ENCODE measurements around the gene ANKRD34A.
"Not testable (repeated sequence)": the region's sequence is repeated elsewhere in the genome, so short reads cannot be mapped to it uniquely, and the experiment has no call there.

Gene ANKRD34A

DNA sequence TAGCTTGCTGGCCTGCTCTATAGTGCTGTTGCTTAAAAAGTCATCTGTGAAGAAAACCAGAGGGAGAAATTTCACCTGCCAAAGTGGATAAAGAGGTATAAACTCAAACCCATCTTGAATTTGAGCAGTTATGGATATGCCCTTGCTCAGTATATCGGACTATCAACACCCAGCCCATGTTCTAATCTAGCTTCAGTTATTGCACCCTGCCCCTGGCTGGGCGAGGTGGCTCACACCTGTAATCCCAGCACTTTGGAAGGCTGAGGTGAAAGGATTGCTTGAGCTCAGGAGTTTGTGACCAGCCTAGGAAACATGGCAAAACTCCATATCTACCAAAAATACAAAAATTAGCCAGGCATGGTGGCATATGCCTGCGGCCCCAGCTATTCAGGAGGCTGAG is 19.8 kb downstream of the ANKRD34A start:
- TF ChIP-seq, protein P1, sequence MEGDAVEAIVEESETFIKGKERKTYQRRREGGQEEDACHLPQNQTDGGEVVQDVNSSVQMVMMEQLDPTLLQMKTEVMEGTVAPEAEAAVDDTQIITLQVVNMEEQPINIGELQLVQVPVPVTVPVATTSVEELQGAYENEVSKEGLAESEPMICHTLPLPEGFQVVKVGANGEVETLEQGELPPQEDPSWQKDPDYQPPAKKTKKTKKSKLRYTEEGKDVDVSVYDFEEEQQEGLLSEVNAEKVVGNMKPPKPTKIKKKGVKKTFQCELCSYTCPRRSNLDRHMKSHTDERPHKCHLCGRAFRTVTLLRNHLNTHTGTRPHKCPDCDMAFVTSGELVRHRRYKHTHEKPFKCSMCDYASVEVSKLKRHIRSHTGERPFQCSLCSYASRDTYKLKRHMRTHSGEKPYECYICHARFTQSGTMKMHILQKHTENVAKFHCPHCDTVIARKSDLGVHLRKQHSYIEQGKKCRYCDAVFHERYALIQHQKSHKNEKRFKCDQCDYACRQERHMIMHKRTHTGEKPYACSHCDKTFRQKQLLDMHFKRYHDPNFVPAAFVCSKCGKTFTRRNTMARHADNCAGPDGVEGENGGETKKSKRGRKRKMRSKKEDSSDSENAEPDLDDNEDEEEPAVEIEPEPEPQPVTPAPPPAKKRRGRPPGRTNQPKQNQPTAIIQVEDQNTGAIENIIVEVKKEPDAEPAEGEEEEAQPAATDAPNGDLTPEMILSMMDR (IDR thresholded peaks at IDR 0.05; ENCODE audit: insufficient read depth, missing control alignments), result no peak
- no peak for DNase-seq (ENCODE audit: insufficient read length, low spot score)
- FAIRE-seq, result no peak

DNA sequence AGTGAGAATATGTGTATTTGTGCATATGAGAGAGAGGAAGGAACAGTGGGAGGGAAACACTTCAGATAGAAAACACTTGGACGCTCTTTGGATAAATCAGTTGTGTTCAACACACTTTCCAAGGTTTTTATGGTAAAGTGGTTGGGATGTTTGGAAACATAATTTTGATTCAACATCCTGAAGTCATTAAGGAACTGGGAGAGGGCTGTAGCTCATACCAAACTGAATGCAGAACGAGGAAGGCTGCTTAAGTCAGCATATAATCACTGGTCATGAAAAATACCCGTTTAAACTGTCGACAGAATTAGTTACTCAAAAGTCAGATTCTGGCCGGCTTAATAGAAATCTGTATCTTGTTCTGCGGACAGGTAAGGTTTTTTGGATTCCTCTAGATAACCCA is 21.5 kb downstream of the ANKRD34A start:
- no peak for DNase-seq (ENCODE audit: insufficient read length, low spot score)
- no peak for FAIRE-seq
- TF ChIP-seq, protein P1 (IDR thresholded peaks at IDR 0.05; ENCODE audit: insufficient read depth, missing control alignments), result no peak

DNA sequence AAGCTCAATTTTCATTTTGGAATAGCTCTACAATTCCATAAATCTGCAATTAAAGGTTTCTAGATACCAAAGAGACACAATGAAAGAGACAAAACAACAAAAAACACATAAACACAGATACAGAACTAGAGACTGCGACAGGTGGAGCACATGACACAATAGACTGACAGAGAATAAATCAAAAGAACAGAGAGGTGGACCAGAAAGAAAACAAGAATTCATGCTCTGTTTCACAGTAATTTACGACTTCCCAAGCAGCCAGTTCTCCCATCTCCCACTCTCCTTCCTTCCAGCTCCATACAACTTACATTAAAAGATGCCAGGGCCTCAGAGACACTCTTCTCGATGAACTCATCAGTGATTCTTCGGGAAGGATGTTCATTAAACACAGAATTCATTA is 22.0 kb downstream of the ANKRD34A start:
- TF ChIP-seq, protein P1 (IDR thresholded peaks at IDR 0.05; ENCODE audit: insufficient read depth, missing control alignments), result no peak
- DNase-seq (ENCODE audit: insufficient read length, low spot score) (no peak), FAIRE-seq (no peak)

DNA sequence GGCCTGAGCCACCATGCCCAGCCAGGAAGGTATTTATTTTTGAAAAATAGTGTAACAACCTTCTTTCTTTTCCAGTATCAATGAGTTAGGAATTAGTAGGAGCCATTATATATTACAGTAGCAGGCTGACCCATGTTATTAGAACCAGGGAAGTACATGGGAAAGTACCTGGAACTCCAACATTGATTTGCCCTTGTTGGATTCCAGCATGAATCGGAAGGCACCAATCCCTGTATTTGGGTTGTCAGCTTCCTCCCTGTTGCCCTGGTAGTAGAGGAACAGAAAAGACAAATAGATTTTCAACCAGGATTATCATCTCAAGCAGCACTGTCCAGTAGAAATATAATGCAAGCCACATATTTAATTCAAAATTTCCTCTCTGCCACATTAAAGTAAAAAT is 26.9 kb downstream of the ANKRD34A start:
- DNase-seq (ENCODE audit: insufficient read length, low spot score), result no peak
- FAIRE-seq, result no peak
- TF ChIP-seq, protein P1 (IDR thresholded peaks at IDR 0.05; ENCODE audit: insufficient read depth, missing control alignments), result no peak

DNA sequence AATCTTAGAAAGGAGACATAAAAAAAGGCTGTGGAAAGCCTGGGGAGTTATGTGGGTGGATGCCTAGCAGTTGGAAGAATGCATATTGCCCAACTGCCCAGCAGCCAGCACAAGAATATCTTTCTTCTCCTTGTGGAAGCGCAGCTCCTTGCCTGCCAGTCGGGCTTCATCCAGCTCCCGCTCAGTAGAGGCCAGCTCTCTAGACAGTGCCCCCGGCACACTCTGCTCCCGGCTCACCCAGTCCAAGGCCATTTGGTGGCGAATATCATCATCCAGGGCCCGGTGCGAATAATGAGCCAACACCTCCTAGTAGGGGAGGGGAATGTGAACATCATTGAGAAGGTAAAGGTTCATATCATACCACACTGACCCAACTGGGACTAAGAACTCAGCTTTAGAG is 28.1 kb downstream of the ANKRD34A start:
- DNase-seq (ENCODE audit: insufficient read length, low spot score), result no peak
- no peak for FAIRE-seq
- TF ChIP-seq, protein P1 (IDR thresholded peaks at IDR 0.05; ENCODE audit: insufficient read depth, missing control alignments), result no peak

DNA sequence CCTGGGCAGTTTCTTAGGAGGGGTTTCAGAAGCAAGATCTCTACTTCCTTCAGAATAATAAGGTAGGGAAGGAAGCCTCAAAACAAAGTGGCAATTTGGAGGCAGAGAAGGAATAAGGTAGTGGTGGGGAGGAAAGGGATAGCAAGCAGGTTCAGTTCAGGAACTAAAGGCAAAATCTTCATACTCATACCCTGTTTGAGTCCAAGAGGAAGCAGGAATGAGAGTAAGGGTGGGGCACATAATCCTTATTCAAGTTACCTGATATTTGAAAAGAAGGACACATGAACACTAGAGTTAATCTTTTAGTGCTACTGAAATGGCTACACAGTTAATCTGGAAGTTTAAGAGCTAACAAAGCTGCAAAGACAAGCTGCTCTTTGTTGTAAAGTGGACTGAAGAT is 28.7 kb downstream of the ANKRD34A start:
- DNase-seq (ENCODE audit: insufficient read length, low spot score) (no peak), FAIRE-seq (no peak)
- TF ChIP-seq, protein P1 (IDR thresholded peaks at IDR 0.05; ENCODE audit: insufficient read depth, missing control alignments), result no peak

DNA sequence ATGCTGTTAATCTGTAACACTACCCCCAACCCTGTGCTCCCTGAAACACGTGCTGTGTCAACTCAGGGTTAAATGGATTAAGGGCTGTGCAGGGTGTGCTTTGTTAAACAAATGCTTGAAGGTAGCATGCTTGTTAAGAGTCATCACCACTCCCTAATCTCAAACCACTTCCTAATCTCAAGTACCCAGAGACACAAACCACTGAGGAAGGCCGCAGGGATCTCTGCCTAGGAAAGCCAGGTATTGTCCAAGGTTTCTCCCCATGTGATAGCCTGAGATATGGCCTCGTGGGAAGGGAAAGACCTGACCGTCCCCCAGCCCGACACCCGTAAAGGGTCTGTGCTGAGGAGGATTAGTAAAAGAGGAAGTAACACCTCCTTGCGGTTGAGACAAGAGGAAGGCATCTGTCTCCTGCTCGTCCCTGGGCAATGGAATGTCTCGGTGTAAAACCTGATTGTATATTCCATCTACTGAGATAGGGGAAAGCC is 31.8 kb downstream of the ANKRD34A start:
- not testable (repeated sequence) for FAIRE-seq; DNase-seq (ENCODE audit: insufficient read length, low spot score)
